Measurements from ENCODE around the gene MYH15.

MYH15 gene

DNA sequence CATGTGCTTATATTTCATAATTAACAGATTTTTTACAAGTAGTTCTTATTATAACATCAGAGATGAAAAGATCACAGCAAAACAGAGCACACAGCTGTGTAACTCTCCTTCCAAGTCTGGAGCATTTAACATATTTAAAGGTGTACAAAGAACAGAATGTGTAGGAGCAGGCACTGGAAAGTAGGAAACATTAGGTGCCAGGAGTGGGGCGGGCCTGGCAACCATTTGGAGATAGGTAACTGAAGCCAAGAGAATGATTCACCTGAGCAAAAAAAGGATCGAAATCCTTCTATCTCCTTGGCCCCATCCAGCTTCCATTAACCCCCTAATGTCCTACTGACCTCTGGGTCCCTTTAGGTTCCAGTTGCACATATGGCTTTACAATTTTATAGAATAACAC lies 2.3 kb upstream of the MYH15 start:
- Histone ChIP-seq H3K36me3 (ENCODE audit: control insufficient read depth, insufficient read depth, low read length) (no peaks in the 10 kb centered on the region), H3K4me2 (ENCODE audit: low read length) (no peak overlapping the region), H3K27me3 (ENCODE audit: control insufficient read depth, insufficient read depth, low read length) (no peaks in the 10 kb centered on the region), H2AFZ (no peak overlapping the region), H3K4me1 (no peaks in the 10 kb centered on the region), H3K79me2 (no peaks in the 10 kb centered on the region), H3K4me3 (ENCODE audit: low read depth, low read length) (no peak overlapping the region), H3K27ac (no peak overlapping the region), H3K9me3 (ENCODE audit: control insufficient read depth, low read length) (no peaks in the 10 kb centered on the region), H3K9ac (no peak overlapping the region)
- TF ChIP-seq CTCF (IDR thresholded peaks at IDR 0.05), result no peak

- Histone ChIP-seq H3K9me3 (ENCODE audit: control insufficient read depth, low read length) (no peaks in the 10 kb centered on the region), H2AFZ (no peak overlapping the region)
Observed at GRCh38 chr3:108511490-108511889, 1.1 kb upstream of the MYH15 start.

DNA sequence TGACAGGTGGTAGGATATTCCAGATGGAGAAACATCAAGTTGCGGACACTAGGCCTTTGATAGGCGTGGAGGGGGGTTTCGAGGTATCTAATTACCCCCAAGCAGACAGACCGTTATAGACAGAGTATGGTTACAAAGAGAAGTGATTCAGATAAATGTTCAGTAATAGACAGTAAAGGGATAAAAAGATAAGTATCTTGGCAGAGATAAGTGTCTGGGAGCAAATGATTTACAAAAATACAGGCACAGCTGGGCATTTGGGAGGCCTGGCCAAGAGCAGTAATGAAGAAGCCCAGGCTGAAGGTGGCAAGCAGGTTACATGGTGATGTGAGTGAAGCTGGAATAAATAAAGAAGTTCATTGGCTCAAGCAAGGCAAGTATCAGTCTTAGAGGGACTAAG lies 659 bp upstream of the MYH15 start:
- Histone ChIP-seq H3K4me1 (peaks cover under 1% of the 10 kb centered on the region), H3K9me3 (ENCODE audit: control insufficient read depth, low read length) (no peaks in the 10 kb centered on the region), H3K36me3 (ENCODE audit: control insufficient read depth, insufficient read depth, low read length) (no peaks in the 10 kb centered on the region), H2AFZ (no peak overlapping the region), H3K27ac (no peak overlapping the region), H3K4me3 (ENCODE audit: low read depth, low read length) (no peak overlapping the region), H3K27me3 (ENCODE audit: control insufficient read depth, insufficient read depth, low read length) (no peaks in the 10 kb centered on the region), H3K9ac (no peak overlapping the region), H3K79me2 (no peaks in the 10 kb centered on the region), H3K4me2 (ENCODE audit: low read length) (no peak overlapping the region)
- no peak for TF ChIP-seq CTCF (IDR thresholded peaks at IDR 0.05)

More at GRCh38 chr3:108511490-108511889, 1.1 kb upstream of the MYH15 start:
- no peak overlapping the region for H3K9ac ChIP-seq
- no peaks in the 10 kb centered on the region for H3K79me2 ChIP-seq
- no peak overlapping the region for H3K27ac ChIP-seq
- no peaks in the 10 kb centered on the region for H3K4me1 ChIP-seq
- no peaks in the 10 kb centered on the region for H3K36me3 ChIP-seq (ENCODE audit: control insufficient read depth, insufficient read depth, low read length)
- no peak overlapping the region for H3K4me3 ChIP-seq (ENCODE audit: low read depth, low read length)
- no peak overlapping the region for H3K4me2 ChIP-seq (ENCODE audit: low read length)
- no peaks in the 10 kb centered on the region for H3K27me3 ChIP-seq (ENCODE audit: control insufficient read depth, insufficient read depth, low read length)
- no peak for TF ChIP-seq CTCF (IDR thresholded peaks at IDR 0.05)

- no peaks in the 10 kb centered on the region for H3K79me2 ChIP-seq
- no peak overlapping the region for H3K9ac ChIP-seq
- no peak overlapping the region for H2AFZ ChIP-seq
- peaks cover 2% of the 10 kb centered on the region for H3K4me1 ChIP-seq
- no peak overlapping the region for H3K4me2 ChIP-seq (ENCODE audit: low read length)
- no peak overlapping the region for H3K27ac ChIP-seq
- H3K36me3 ChIP-seq (ENCODE audit: control insufficient read depth, insufficient read depth, low read length), result no peaks in the 10 kb centered on the region
- H3K9me3 ChIP-seq (ENCODE audit: control insufficient read depth, low read length), result no peaks in the 10 kb centered on the region
- no peak for TF ChIP-seq CTCF (IDR thresholded peaks at IDR 0.05)
- H3K4me3 ChIP-seq (ENCODE audit: low read depth, low read length), result no peak overlapping the region
- no peaks in the 10 kb centered on the region for H3K27me3 ChIP-seq (ENCODE audit: control insufficient read depth, insufficient read depth, low read length)
Observed at GRCh38 chr3:108509871-108510270, 525 bp downstream of the MYH15 start.

DNA sequence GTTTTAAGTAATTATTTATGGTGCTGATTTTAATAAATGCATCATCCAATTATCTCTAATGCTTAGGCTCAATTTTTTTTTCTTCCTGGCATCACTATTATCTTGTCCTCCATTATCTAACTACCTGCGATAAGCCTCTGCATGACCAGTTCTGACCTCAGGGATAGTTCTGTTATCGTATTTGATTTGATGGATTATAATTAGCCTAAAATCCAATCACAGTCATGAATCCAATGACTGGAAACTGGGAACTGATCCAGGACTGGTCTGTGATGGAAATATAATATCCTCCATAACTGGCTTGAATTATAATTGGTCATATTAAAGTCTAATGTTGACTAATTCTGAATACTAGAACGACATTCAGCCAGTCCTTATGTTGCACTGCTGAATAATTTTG lies 1.1 kb downstream of the MYH15 start:
- no peaks in the 10 kb centered on the region for H3K27me3 ChIP-seq (ENCODE audit: control insufficient read depth, insufficient read depth, low read length)
- no peak overlapping the region for H3K9ac ChIP-seq
- H3K4me1 ChIP-seq, result peaks cover 2% of the 10 kb centered on the region
- H3K4me3 ChIP-seq (ENCODE audit: low read depth, low read length), result no peak overlapping the region
- no peak for TF ChIP-seq CTCF (IDR thresholded peaks at IDR 0.05)
- no peak overlapping the region for H3K27ac ChIP-seq
- H3K79me2 ChIP-seq, result no peaks in the 10 kb centered on the region
- H3K4me2 ChIP-seq (ENCODE audit: low read length), result no peak overlapping the region
- no peak overlapping the region for H2AFZ ChIP-seq
- no peaks in the 10 kb centered on the region for H3K36me3 ChIP-seq (ENCODE audit: control insufficient read depth, insufficient read depth, low read length)
- H3K9me3 ChIP-seq (ENCODE audit: control insufficient read depth, low read length), result no peaks in the 10 kb centered on the region
